Measurements from ENCODE around the gene MICA. TPM values are rescaled to one million over a fixed set of nuclear protein-coding genes. Genes with fewer than 3 reads are reported as not detected.

The MICA gene
- polyA plus RNA-seq, 2 of the 4 experiments (the other 2 are of a cell fraction) = 20.5 to 22.8 TPM

DNA sequence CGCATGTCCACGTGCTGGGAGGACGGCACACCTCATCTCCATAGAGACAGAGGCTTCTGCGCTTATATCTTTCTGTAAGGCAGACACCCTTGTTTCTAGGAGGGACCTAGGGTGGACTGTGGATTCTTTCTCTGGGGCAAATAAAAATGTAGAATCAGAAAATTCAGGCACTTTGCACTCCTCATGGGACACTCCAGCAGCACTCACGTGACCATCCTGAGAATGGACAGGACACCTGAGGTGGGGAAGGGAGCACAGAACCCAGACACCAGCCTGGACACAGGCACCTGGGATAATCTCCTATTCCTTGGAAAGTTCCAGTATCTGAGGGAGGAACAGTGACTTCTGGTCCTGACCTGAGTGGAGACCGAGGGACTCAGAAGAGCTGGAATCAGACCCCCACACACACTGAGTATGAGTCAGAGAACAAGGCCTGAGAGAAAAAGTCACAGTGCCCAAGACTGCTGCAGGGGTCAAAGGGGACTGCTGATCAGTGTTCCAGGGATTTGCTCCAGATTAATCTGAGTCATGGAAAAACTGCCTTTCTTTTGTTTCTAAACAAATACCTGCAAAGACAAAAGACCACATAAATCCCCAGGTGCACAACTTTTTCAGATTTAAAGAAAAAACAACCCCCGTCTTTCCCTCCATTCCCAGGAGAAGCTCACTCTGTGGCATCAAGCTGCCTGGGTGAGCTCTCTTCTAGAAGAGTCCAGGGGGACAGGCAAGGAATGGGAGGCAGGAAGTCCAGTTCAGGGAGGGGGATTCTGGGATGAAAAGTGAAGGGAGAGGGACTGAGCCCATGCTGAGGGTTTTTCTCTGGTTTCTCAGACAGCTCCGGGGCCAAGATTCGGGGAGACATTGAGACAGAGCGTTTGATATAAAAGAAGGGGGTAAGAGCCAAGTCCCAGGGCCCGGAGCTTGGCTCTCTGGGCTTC, 58.9 kb downstream of the MICA start:
- ChIA-PET POLR2A (no interaction called here), CTCF (interaction anchor here (0.8 to 1.3 kb wide), 2 partner anchors 18 to 31 kb away, joined by 3 to 4 read pairs; no protein-coding TSS in a partner anchor)
- DNase-seq (ENCODE audit: low read depth in 1 of 2, low spot score in 1 of 2) (no peak), FAIRE-seq (no peak), ATAC-seq (peak in 1 of 2 experiments; percentile 39; a peak in 2 of 6 replicates)
- 51% methylated on average over 11 of the region's 11 CpGs for WGBS (ENCODE audit: missing lambda C conversion rate)
- H3K4me2 ChIP-seq = peak overlapping the region; percentile 83
- peak overlapping the region; percentile 41 to 48; a peak in 3 of 6 replicates for H3K27ac ChIP-seq
- H3K9me3 ChIP-seq = no peaks in the 10 kb centered on the region
- H3K4me3 ChIP-seq = peak overlapping the region; percentile 27; the same call in 2 of the 3 replicates
- peaks cover 7% of the 10 kb centered on the region for H3K4me1 ChIP-seq
- TF ChIP-seq HOXB5 (CRISPR knock-in tag; IDR thresholded peaks at IDR 0.05) (no peak), FOSL2 (IDR thresholded peaks at IDR 0.05) (no peak), FOSL2 (CRISPR knock-in tag; IDR thresholded peaks at IDR 0.05) (no peak), MAZ (IDR thresholded peaks at IDR 0.05; ENCODE audit: borderline replicate concordance, low read depth, low read length) (no peak), PHF8 (IDR thresholded peaks at IDR 0.05; ENCODE audit: borderline replicate concordance, low read depth) (no peak), NR3C1 (IDR thresholded peaks at IDR 0.05) (no peak), JUNB (IDR thresholded peaks at IDR 0.05) (no peak), EHF (CRISPR knock-in tag; IDR thresholded peaks at IDR 0.05) (no peak), CEBPB (IDR thresholded peaks at IDR 0.05) (no peak), RFX5 (IDR thresholded peaks at IDR 0.05) (no peak), HDAC2 (IDR thresholded peaks at IDR 0.05) (no peak), BHLHE40 (IDR thresholded peaks at IDR 0.05; ENCODE audit: low read depth, low read length) (no peak), RAD21 (conservative IDR thresholded peaks at IDR 0.05 in 1 of 2, IDR thresholded peaks at IDR 0.05 in 1 of 2) (no peak), KDM5A (IDR thresholded peaks at IDR 0.05) (no peak)
- TF ChIP-seq, protein P1, sequence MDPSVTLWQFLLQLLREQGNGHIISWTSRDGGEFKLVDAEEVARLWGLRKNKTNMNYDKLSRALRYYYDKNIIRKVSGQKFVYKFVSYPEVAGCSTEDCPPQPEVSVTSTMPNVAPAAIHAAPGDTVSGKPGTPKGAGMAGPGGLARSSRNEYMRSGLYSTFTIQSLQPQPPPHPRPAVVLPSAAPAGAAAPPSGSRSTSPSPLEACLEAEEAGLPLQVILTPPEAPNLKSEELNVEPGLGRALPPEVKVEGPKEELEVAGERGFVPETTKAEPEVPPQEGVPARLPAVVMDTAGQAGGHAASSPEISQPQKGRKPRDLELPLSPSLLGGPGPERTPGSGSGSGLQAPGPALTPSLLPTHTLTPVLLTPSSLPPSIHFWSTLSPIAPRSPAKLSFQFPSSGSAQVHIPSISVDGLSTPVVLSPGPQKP (IDR thresholded peaks at IDR 0.05; ENCODE audit: low read depth, low read length) = no peak

DNA sequence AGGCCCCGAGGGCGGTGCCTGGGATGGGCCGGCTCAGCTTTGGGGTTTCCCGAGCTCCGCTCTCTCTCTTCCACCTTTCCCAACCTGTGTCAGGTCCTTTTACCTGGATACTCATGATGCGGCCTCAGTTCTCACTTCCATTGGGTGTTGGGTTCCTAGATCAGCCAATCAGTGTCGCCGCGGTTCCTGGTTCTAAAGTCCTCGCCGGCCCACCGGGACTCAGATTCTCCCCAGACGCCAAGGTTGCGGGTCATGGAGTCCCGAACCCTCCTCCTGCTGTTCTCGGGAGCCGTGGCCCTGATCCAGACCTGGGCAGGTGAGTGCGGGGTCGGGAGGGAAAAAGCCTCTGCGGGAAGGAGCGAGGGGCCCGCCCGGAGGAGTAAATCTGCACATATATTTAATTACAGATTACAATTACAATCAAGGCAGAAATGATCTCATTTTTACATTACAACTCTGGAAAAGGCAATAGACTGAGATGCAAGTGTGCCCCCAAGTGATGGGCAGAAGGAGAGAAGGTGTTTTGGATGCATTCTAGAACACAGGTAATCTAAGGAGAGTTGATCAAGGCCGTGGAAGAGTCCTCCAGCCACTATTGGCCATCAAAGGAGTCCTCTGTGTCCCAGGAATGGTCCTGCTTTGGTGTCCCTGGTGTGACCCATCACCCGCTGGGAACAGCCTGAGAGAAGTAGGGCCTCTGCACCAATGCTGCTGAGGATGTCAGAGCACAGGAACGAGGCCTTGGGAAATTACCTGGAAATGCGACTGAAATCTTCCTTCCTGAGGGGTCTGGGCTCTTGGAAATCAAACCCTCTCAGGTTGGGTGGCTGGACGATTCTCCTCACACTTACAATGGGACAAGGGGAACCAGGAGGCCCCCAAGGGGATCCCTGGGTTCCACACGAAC, 59.8 kb downstream of the MICA start:
- no peaks in the 10 kb centered on the region for H3K9me3 ChIP-seq
- POLR2A ChIA-PET = no interaction called here
- H3K4me1 ChIP-seq = peaks cover 7% of the 10 kb centered on the region
- 32% methylated on average over 28 of the region's 29 CpGs for WGBS (ENCODE audit: missing lambda C conversion rate)
- peak overlapping the region; percentile 41 to 48; a peak in 3 of 6 replicates for H3K27ac ChIP-seq
- CTCF ChIA-PET = interaction anchor here (0.8 kb wide), 1 partner anchor 32 kb away, joined by 3 read pairs; no protein-coding TSS in a partner anchor
- TF ChIP-seq RFX5 (IDR thresholded peaks at IDR 0.05) (peak; percentile 99), KDM5A (IDR thresholded peaks at IDR 0.05) (no peak)
- DNase-seq (ENCODE audit: low read depth in 1 of 2, low spot score in 1 of 2) = peak; percentile 76 to 78
- peak; percentile 99 to 100 for ATAC-seq
- peak overlapping the region; percentile 27; the same call in 2 of the 3 replicates for H3K4me3 ChIP-seq
- FAIRE-seq = no peak
- peak overlapping the region; percentile 83 for H3K4me2 ChIP-seq

DNA sequence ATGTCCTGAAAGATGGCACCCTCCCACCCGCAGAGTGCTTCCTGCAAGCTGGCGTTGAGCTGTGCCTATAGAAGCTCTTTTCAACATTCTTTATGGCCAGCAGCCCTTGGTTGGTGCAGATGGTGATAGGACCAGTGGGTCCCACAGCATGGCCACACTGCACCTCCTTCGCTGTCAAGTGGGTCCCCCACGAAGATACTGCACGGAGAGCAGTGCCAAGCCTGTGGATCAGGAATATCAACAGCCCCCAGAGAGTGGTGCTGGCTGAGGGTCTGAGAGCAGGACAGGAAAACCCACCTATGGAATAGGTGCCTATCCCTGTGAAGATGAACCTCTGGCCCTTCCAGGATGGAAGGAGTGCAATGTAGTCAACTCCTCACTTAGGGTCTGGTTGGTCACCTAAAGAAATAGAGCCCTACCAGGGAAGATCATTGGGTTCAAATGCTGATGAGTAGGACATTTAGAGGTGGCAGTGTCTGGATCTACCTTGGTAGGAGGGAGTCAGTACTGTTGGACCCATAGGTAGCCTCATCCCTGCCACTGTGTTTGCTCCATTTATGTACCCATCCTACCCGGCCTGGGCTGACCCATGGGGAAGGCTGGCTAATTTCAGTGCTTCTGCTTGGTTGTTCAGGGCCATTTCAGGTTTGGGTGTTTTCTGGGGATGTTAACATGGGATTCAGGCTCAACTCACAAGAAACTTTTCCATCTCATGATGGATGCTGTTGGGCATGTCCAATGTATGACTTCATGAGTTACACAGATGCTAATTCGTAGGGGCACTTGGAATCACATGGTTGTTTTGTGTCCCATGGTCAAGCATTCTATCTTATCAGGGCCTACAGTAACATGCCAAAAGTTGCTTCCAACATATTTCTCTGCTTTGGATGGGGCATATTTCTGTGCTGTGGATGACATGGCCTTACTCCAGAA, 61.1 kb downstream of the MICA start:
- no peak for DNase-seq (ENCODE audit: low read depth in 1 of 2, low spot score in 1 of 2)
- 72% methylated on average over 5 of the region's 7 CpGs for WGBS (ENCODE audit: missing lambda C conversion rate)
- Histone ChIP-seq H3K4me1 (peaks cover 7% of the 10 kb centered on the region), H3K27ac (no peak overlapping the region), H3K4me3 (no peak overlapping the region), H3K4me2 (no peak overlapping the region), H3K9me3 (no peaks in the 10 kb centered on the region)
- POLR2A ChIA-PET = no interaction called here
- FAIRE-seq = no peak
- TF ChIP-seq MAZ (IDR thresholded peaks at IDR 0.05; ENCODE audit: borderline replicate concordance, low read depth, low read length) (no peak), CBX8 (IDR thresholded peaks at IDR 0.05) (no peak), TFCP2L1 (CRISPR knock-in tag; IDR thresholded peaks at IDR 0.05) (no peak)
- TF ChIP-seq, protein P2, sequence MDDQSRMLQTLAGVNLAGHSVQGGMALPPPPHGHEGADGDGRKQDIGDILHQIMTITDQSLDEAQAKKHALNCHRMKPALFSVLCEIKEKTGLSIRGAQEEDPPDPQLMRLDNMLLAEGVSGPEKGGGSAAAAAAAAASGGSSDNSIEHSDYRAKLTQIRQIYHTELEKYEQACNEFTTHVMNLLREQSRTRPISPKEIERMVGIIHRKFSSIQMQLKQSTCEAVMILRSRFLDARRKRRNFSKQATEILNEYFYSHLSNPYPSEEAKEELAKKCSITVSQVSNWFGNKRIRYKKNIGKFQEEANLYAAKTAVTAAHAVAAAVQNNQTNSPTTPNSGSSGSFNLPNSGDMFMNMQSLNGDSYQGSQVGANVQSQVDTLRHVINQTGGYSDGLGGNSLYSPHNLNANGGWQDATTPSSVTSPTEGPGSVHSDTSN (IDR thresholded peaks at IDR 0.05) = no peak
- CTCF ChIA-PET = no interaction called here
- no peak for ATAC-seq
